GM12801 (cell line): ENCODE results near the gene PTS.

Experiments used
- TF ChIP-seq, protein P1 (sequence below): IDR thresholded peaks from one replicate; pipeline ENCODE4 v1.5.1; 2011; ENCODE audit warnings: control low read depth; ENCODE audit not compliant: insufficient read length; ENCODE audit errors: extremely low read depth

PTS gene

GRCh38 chr11:112186304-112186703 is 39.9 kb upstream of the PTS start:
- TF ChIP-seq, protein P1, sequence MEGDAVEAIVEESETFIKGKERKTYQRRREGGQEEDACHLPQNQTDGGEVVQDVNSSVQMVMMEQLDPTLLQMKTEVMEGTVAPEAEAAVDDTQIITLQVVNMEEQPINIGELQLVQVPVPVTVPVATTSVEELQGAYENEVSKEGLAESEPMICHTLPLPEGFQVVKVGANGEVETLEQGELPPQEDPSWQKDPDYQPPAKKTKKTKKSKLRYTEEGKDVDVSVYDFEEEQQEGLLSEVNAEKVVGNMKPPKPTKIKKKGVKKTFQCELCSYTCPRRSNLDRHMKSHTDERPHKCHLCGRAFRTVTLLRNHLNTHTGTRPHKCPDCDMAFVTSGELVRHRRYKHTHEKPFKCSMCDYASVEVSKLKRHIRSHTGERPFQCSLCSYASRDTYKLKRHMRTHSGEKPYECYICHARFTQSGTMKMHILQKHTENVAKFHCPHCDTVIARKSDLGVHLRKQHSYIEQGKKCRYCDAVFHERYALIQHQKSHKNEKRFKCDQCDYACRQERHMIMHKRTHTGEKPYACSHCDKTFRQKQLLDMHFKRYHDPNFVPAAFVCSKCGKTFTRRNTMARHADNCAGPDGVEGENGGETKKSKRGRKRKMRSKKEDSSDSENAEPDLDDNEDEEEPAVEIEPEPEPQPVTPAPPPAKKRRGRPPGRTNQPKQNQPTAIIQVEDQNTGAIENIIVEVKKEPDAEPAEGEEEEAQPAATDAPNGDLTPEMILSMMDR: no peak

DNA sequence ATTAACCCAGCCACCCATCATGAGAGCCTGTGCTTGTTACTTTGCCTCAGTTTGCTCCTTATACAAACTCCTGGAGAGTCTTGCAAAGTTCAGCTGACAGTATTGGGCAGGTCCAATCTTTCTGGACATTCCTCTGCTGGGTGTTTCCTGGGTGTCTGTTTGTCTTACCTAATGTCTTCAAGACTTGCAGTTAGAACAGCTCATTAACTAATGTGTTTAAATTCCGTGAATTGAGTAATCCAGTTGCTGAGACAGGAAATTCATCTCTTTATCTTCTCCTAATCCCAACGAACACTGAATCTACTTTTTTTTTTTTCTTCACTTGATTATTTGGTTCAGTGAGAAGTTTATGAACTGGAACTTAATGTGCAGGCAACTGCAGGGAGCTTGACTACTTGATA is 30.3 kb upstream of the PTS start:
- TF ChIP-seq, protein P1: no peak

DNA sequence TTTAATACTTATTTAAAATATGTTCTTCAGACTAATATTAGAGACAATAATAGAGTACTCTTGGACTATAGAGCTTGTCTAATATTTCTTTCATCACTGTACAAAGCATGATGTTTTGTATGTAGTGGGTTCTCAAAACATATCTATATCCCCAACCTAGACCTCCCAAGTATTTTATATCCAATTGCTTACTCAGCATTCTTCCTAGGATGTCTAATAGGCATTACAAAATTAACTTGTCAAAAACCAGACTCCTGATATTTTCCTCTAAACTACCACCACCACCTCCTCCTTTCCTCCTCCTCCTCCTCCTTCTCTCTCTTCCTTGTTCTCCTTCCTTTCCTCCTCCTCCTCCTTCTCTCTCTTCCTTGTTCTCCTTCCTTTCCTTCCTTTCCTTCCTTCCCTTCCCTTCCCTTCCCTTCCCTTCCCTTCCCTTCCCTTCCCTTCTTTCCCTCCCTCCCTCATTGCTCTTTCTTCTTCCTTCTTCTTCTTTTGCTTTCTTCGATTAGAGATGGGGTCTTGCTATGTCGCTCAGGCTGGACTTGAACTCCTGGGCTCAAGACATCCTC is 29.6 kb upstream of the PTS start:
- TF ChIP-seq, protein P1: no peak

DNA sequence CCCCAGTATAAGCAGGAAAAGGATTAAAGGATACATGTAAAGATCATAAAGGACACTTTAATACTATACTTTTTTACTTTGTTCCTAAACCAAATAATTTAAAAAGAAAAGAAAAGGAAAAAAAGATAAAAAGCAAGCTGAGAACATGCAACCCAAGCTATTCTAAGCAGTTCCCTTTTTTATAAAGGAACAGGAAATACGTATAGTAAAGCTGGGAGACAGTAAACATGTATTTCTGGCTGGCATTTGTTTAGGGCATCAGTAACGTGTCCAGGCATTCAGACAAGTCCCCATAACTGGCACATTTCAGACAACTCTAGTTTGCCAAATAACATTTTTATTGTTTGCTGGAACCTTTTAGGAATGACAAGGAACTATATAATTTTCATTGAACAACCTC is 26.0 kb upstream of the PTS start:
- TF ChIP-seq, protein P1: no peak

- TF ChIP-seq, protein P1: no peak
These were observed 20.2 kb upstream of the PTS start for GRCh38 chr11:112206071-112206470.

GRCh38 chr11:112210890-112211289 is 15.3 kb upstream of the PTS start:
- TF ChIP-seq, protein P1: no peak

DNA sequence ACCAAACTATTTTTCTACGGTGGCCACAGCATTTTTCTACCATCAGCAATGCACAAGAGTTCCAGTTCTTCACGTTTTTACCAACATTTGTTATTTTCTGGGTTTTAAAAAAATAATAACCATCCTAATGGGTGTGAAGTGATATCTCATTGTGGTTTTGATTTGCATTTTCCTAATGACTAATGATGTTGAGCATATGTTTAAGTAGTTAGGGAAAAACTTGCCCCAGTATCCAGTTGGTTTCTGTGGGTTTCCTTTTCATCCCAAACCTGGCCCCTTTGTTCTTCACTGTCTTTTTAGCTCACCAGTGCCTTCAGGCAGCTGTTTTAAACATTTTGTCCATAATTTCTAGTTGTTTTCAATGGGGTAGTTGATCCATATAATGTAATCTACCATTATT is 14.7 kb upstream of the PTS start:
- TF ChIP-seq, protein P1: no peak

- TF ChIP-seq, protein P1: no peak
These were observed 13.9 kb upstream of the PTS start for GRCh38 chr11:112212290-112212689.
